Measurements from ENCODE around the gene KASH5. TPM values are rescaled to one million over a fixed set of nuclear protein-coding genes. Genes with fewer than 3 reads are reported as not detected.
"Not testable (repeated sequence)": the region's sequence is repeated elsewhere in the genome, so short reads cannot be mapped to it uniquely, and the experiment has no call there.

KASH5 gene
- total RNA-seq, 1 experiment from 2014 or later: 0.42 TPM

DNA sequence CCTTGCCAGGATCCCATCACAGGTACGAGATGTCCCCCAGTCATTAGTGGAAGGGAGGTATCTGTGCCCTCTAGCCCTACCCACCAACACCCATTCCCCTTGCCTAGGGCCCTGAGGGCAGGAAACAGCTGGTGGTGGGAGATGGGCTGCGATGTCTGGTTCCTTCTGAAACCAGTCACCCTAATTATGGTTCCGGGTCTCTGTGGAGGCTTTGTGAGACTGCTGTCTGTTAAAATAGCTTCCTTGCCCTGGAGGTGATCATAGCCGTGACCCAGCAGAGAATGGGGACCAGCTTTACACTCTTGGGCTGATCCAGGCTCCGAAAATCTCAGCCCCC, 70.5 kb downstream of the KASH5 start (continued):
- TF ChIP-seq, protein P1, sequence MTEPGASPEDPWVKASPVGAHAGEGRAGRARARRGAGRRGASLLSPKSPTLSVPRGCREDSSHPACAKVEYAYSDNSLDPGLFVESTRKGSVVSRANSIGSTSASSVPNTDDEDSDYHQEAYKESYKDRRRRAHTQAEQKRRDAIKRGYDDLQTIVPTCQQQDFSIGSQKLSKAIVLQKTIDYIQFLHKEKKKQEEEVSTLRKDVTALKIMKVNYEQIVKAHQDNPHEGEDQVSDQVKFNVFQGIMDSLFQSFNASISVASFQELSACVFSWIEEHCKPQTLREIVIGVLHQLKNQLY (CRISPR knock-in tag; IDR thresholded peaks at IDR 0.05): no peak
- no peak for TF ChIP-seq FOXK1 (CRISPR knock-in tag; IDR thresholded peaks at IDR 0.05)
- TF ChIP-seq ELF4 (CRISPR knock-in tag; IDR thresholded peaks at IDR 0.05; ENCODE audit: low read depth): no peak
- TF ChIP-seq, protein P2, sequence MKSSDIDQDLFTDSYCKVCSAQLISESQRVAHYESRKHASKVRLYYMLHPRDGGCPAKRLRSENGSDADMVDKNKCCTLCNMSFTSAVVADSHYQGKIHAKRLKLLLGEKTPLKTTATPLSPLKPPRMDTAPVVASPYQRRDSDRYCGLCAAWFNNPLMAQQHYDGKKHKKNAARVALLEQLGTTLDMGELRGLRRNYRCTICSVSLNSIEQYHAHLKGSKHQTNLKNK (CRISPR knock-in tag; IDR thresholded peaks at IDR 0.05): no peak

GRCh38 chr19:49459388-49459787, 71.3 kb downstream of the KASH5 start:
- TF ChIP-seq ATF1 (CRISPR knock-in tag; IDR thresholded peaks at IDR 0.05): no peak
- TF ChIP-seq, protein P3, sequence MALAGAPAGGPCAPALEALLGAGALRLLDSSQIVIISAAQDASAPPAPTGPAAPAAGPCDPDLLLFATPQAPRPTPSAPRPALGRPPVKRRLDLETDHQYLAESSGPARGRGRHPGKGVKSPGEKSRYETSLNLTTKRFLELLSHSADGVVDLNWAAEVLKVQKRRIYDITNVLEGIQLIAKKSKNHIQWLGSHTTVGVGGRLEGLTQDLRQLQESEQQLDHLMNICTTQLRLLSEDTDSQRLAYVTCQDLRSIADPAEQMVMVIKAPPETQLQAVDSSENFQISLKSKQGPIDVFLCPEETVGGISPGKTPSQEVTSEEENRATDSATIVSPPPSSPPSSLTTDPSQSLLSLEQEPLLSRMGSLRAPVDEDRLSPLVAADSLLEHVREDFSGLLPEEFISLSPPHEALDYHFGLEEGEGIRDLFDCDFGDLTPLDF (CRISPR knock-in tag; IDR thresholded peaks at IDR 0.05): no peak
- TF ChIP-seq, protein P4, sequence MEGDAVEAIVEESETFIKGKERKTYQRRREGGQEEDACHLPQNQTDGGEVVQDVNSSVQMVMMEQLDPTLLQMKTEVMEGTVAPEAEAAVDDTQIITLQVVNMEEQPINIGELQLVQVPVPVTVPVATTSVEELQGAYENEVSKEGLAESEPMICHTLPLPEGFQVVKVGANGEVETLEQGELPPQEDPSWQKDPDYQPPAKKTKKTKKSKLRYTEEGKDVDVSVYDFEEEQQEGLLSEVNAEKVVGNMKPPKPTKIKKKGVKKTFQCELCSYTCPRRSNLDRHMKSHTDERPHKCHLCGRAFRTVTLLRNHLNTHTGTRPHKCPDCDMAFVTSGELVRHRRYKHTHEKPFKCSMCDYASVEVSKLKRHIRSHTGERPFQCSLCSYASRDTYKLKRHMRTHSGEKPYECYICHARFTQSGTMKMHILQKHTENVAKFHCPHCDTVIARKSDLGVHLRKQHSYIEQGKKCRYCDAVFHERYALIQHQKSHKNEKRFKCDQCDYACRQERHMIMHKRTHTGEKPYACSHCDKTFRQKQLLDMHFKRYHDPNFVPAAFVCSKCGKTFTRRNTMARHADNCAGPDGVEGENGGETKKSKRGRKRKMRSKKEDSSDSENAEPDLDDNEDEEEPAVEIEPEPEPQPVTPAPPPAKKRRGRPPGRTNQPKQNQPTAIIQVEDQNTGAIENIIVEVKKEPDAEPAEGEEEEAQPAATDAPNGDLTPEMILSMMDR (IDR thresholded peaks at IDR 0.05): no peak
- ChIA-PET POLR2A (no interaction called here), CTCF (interaction anchor here (1.0 to 2.7 kb wide), 2 partner anchors 17 to 19 kb away, joined by 5 to 13 read pairs; no protein-coding TSS in a partner anchor)
- Mint-ChIP-seq H3K4me3 (no peak overlapping the region), H3K27ac (no peak overlapping the region), H3K27me3 (ENCODE audit: low read depth) (no peaks in the 10 kb centered on the region), H3K9me3 (no peaks in the 10 kb centered on the region), H3K4me1 (no peaks in the 10 kb centered on the region), H3K36me3 (peaks cover 19% of the 10 kb centered on the region)
- ATAC-seq: peak; percentile 31; the same call in 1 of the 2 replicates
- no peak for DNase-seq (ENCODE audit: low spot score)

DNA sequence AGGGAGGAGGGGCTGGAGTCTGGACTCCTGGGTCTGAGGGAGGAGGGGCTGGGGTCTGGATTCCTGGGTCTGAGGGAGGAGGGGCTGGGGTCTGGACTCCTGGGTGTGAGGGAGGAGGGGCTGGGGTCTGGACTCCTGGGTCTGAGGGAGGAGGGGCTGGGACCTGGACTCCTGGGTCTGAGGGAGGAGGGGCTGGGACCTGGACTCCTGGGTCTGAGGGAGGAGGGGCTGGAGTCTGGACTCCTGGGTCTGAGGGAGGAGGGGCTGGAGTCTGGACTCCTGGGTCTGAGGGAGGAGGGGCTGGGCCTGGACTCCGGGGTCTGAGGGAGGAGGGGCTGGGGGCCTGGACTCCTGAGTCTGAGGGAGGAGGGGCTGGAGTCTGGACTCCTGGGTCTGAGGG, 73.1 kb downstream of the KASH5 start:
- not testable (repeated sequence) for H3K4me1 Mint-ChIP-seq; H3K9me3 Mint-ChIP-seq; ATAC-seq; DNase-seq (ENCODE audit: low spot score); H3K27me3 Mint-ChIP-seq (ENCODE audit: low read depth); H3K4me3 Mint-ChIP-seq; H3K27ac Mint-ChIP-seq
- ChIA-PET CTCF (interaction anchor here (1.2 kb wide), 1 partner anchor 15 kb away, joined by 3 read pairs; no protein-coding TSS in a partner anchor), POLR2A (interaction anchor here (0.6 kb wide), 1 partner anchor 907 kb away, joined by 3 read pairs; no protein-coding TSS in a partner anchor)
- peaks cover 15% of the 10 kb centered on the region for H3K36me3 Mint-ChIP-seq

DNA sequence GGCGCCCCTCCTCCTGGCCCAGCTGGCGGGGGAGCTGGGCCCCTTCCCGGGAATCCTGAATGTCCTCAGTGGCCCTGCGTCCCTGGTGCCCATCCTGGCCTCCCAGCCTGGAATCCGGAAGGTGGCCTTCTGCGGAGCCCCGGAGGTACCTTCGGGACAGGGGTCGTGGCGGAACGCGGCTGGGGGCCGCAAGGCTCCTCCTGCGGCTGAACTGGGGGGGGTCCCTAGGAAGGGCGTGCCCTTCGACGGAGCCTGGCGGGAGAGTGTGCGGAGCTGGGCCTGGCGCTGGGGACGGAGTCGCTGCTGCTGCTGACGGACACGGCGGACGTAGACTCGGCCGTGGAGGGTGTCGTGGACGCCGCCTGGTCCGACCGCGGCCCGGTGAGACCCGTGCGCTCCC, 73.6 kb downstream of the KASH5 start:
- Mint-ChIP-seq H3K27ac (no peak overlapping the region), H3K4me1 (no peaks in the 10 kb centered on the region), H3K9me3 (no peaks in the 10 kb centered on the region), H3K36me3 (peaks cover 13% of the 10 kb centered on the region), H3K27me3 (ENCODE audit: low read depth) (no peaks in the 10 kb centered on the region), H3K4me3 (no peak overlapping the region)
- ATAC-seq: peak; percentile 57
- CTCF ChIA-PET: interaction anchor here (1.2 kb wide), 1 partner anchor 14 kb away, joined by 3 read pairs; no protein-coding TSS in a partner anchor
- DNase-seq (ENCODE audit: low spot score): no peak
- POLR2A ChIA-PET: interaction anchor here (0.6 kb wide), 1 partner anchor 907 kb away, joined by 3 read pairs; no protein-coding TSS in a partner anchor
- TF ChIP-seq SOX15 (CRISPR knock-in tag; IDR thresholded peaks at IDR 0.05): no peak
- TF ChIP-seq ZNF396 (CRISPR knock-in tag; IDR thresholded peaks at IDR 0.05; ENCODE audit: borderline replicate concordance): no peak
- TF ChIP-seq, protein P3 (CRISPR knock-in tag; IDR thresholded peaks at IDR 0.05): no peak
- TF ChIP-seq E2F5 (CRISPR knock-in tag; IDR thresholded peaks at IDR 0.05): no peak
- TF ChIP-seq RELA (CRISPR knock-in tag; IDR thresholded peaks at IDR 0.05; ENCODE audit: borderline replicate concordance): no peak
- TF ChIP-seq FOXJ3 (CRISPR knock-in tag; IDR thresholded peaks at IDR 0.05; ENCODE audit: borderline replicate concordance): no peak
- TF ChIP-seq JUN (CRISPR knock-in tag; IDR thresholded peaks at IDR 0.05): no peak
- TF ChIP-seq, protein P2 (CRISPR knock-in tag; IDR thresholded peaks at IDR 0.05): no peak
- no peak for TF ChIP-seq ZNF425 (CRISPR knock-in tag; conservative IDR thresholded peaks at IDR 0.05)
- no peak for TF ChIP-seq JAZF1 (CRISPR knock-in tag; IDR thresholded peaks at IDR 0.05)
- TF ChIP-seq ZNF281 (CRISPR knock-in tag; IDR thresholded peaks at IDR 0.05): no peak
- TF ChIP-seq NR3C1 (CRISPR knock-in tag; conservative IDR thresholded peaks at IDR 0.05; ENCODE audit: low read depth): no peak
- TF ChIP-seq ATF1 (CRISPR knock-in tag; IDR thresholded peaks at IDR 0.05): no peak
- TF ChIP-seq ELF4 (CRISPR knock-in tag; IDR thresholded peaks at IDR 0.05; ENCODE audit: low read depth): no peak
